ENCODE results near the gene TFG. TPM values are rescaled to one million over a fixed set of nuclear protein-coding genes. Genes with fewer than 3 reads are reported as not detected.

TFG gene
- total and polyA plus RNA-seq, 8 donors = 81.8 to 132 (median 115) TPM

- intact Hi-C loops (cut with DNase I) = no loop called here
- TF ChIP-seq, protein P1, sequence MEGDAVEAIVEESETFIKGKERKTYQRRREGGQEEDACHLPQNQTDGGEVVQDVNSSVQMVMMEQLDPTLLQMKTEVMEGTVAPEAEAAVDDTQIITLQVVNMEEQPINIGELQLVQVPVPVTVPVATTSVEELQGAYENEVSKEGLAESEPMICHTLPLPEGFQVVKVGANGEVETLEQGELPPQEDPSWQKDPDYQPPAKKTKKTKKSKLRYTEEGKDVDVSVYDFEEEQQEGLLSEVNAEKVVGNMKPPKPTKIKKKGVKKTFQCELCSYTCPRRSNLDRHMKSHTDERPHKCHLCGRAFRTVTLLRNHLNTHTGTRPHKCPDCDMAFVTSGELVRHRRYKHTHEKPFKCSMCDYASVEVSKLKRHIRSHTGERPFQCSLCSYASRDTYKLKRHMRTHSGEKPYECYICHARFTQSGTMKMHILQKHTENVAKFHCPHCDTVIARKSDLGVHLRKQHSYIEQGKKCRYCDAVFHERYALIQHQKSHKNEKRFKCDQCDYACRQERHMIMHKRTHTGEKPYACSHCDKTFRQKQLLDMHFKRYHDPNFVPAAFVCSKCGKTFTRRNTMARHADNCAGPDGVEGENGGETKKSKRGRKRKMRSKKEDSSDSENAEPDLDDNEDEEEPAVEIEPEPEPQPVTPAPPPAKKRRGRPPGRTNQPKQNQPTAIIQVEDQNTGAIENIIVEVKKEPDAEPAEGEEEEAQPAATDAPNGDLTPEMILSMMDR (IDR thresholded peaks at IDR 0.05) = no peak
- no peaks in the 10 kb centered on the region for H3K36me3 ChIP-seq
- DNase-seq (no peak), ATAC-seq (no peak)
- H3K4me3 ChIP-seq = no peak overlapping the region
- H3K9me3 ChIP-seq = no peaks in the 10 kb centered on the region
- no peaks in the 10 kb centered on the region for H3K4me1 ChIP-seq
- no peaks in the 10 kb centered on the region for H3K27me3 ChIP-seq
- H3K27ac ChIP-seq = no peak overlapping the region
These were observed 11.5 kb upstream of the TFG start for GRCh38 chr3:100697723-100698285.

DNA sequence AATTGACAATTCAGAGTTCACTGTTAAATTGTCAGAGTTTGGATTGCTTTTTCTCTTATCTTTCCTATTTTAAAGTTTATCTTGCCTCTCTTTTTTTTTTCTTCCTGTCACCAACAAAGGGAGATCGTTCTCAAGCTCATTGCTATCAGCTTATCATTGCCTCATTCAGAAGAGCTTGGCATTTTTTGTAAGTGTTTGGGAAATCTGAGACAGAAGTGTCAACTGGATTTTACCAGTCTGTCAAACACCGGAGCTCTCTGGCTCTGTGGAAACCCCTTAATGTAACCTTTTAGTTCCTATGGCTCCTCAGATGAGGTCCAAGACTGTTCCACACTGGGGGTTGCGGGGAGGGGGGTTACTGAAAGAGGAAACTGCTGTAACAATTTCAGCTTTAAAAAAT lies 10.6 kb upstream of the TFG start:
- intact Hi-C loops (cut with DNase I) = no loop called here

GRCh38 chr3:100700708-100701107 lies 8.6 kb upstream of the TFG start:
- Histone ChIP-seq H3K4me1 (no peaks in the 10 kb centered on the region), H3K36me3 (no peaks in the 10 kb centered on the region), H3K27me3 (no peaks in the 10 kb centered on the region), H3K9me3 (no peaks in the 10 kb centered on the region), H3K27ac (no peak overlapping the region), H3K4me3 (no peak overlapping the region)
- TF ChIP-seq, protein P1 (IDR thresholded peaks at IDR 0.05) = no peak
- ATAC-seq (no peak), DNase-seq (no peak)
- intact Hi-C loops (cut with DNase I) = no loop called here

More for the DNA sequence above, 10.6 kb upstream of the TFG start:
- H3K4me3 ChIP-seq = no peak overlapping the region
- H3K36me3 ChIP-seq = no peaks in the 10 kb centered on the region
- H3K4me1 ChIP-seq = no peaks in the 10 kb centered on the region
- H3K9me3 ChIP-seq = no peaks in the 10 kb centered on the region
- no peaks in the 10 kb centered on the region for H3K27me3 ChIP-seq
- no peak for ATAC-seq
- DNase-seq = no peak
- TF ChIP-seq, protein P1 (IDR thresholded peaks at IDR 0.05) = no peak
- no peak overlapping the region for H3K27ac ChIP-seq

DNA sequence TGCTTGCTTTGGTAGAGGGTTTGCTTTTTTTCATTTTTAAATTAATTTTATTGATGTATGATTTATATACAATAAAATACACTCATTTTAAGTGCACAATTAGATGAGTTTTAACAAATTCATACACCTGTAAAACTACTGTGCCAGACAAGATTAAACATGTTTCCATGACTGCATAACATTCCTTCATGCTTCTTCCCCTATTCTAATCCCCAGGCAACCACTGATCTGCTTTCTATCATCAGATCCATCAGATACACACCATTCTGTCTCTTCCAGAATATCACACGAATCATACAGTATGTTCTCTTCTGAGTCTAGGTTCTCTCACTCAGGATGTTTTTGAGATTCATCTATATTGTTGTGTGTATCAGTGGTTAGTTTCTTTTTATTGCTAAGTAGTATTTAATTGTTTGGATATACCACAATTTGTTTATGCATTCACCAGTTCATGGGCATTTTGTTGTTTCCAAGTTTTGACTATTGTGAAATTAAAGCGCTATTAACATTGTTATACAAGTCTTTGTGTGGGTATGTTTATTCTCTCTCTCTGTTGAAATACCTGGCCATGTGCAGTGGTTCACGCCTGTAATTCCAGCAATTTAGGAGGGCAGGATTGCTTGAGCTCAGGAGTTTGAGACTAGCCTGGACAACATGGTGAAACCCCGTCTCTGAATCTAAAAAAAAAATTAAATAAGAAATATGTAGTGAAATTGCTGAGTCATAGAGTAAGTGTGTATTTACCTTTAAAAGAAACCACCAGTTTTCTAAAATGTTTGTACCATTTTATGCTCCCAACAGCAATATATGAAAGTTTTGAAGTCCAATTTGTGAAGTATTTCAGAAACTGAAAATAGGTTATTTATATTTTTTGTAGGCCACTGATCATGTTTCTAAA lies 7.0 kb upstream of the TFG start:
- ATAC-seq (no peak), DNase-seq (no peak)
- H3K4me3 ChIP-seq = no peak overlapping the region
- intact Hi-C loops (cut with DNase I) = no loop called here
- H3K9me3 ChIP-seq = no peaks in the 10 kb centered on the region
- TF ChIP-seq, protein P1 (IDR thresholded peaks at IDR 0.05) = no peak
- no peaks in the 10 kb centered on the region for H3K36me3 ChIP-seq
- no peak overlapping the region for H3K27ac ChIP-seq
- peaks cover 0 to 9% of the 10 kb centered on the region in 2 donors for H3K27me3 ChIP-seq
- no peaks in the 10 kb centered on the region for H3K4me1 ChIP-seq

GRCh38 chr3:100702980-100703345 lies 6.3 kb upstream of the TFG start:
- Histone ChIP-seq H3K27me3 (peaks cover 0 to 9% of the 10 kb centered on the region in 2 donors), H3K4me3 (no peak overlapping the region), H3K27ac (no peak overlapping the region), H3K9me3 (no peaks in the 10 kb centered on the region), H3K36me3 (no peaks in the 10 kb centered on the region), H3K4me1 (no peaks in the 10 kb centered on the region)
- DNase-seq (no peak), ATAC-seq (no peak)
- intact Hi-C loops (cut with DNase I) = no loop called here
- TF ChIP-seq, protein P1 (IDR thresholded peaks at IDR 0.05) = no peak
